SU-DHL-6 (cell line): ENCODE results near the gene MNAT1.

Experiments used
- H2AFZ ChIP-seq: fragments of 200-600 bp; sonication (generic); 2 replicates; pipeline ENCODE4 v1.6.1; 2014; ENCODE audit warnings: low read depth, mild to moderate bottlenecking, moderate library complexity, mixed read lengths, antibody characterized with exemption, low read length; ENCODE audit not compliant: severe bottlenecking
- H3F3A ChIP-seq: fragments of 200-600 bp; shearing (Covaris generic); 2 replicates; pipeline ENCODE4 v1.6.0; 2016; ENCODE audit warnings: antibody characterized with exemption, mild to moderate bottlenecking; ENCODE audit not compliant: insufficient read depth
- H3K27ac ChIP-seq: fragments of 200-600 bp; sonication (generic); 2 replicates; pipeline ENCODE4 v1.5.1; 2016; ENCODE audit warnings: low read depth, mild to moderate bottlenecking, low read length, moderate library complexity, mixed read lengths
- H3K27me3 ChIP-seq: fragments of 200-600 bp; sonication (generic), shearing (Covaris generic); 2 replicates; pipeline ENCODE4 v1.6.0; 2014; ENCODE audit warnings: mild to moderate bottlenecking, low read length
- H3K36me3 ChIP-seq: fragments of 200-600 bp; sonication (generic); 2 replicates; pipeline ENCODE4 v1.6.1; 2014; ENCODE audit warnings: mild to moderate bottlenecking, low read length, mixed read lengths
- H3K4me2 ChIP-seq: fragments of 300-600, 200-600 bp; shearing (Covaris generic), sonication (generic); 2 replicates; pipeline ENCODE4 v1.6.0; 2014; ENCODE audit warnings: low read length, low read depth, mild to moderate bottlenecking; ENCODE audit not compliant: poor library complexity, severe bottlenecking
- H3K4me3 ChIP-seq: fragments of 200-600 bp; sonication (generic); 2 replicates; pipeline ENCODE4 v1.5.1; 2014; ENCODE audit warnings: antibody characterized with exemption, low read length, mild to moderate bottlenecking, mixed read lengths; ENCODE audit not compliant: insufficient read depth, poor library complexity, severe bottlenecking
- H3K79me2 ChIP-seq: fragments of 200-600 bp; sonication (generic); 2 replicates; pipeline ENCODE4 v1.6.1; 2014; ENCODE audit warnings: mild to moderate bottlenecking, low read length, moderate library complexity; ENCODE audit not compliant: insufficient read depth
- H3K9ac ChIP-seq: fragments of 200-600 bp; sonication (generic); 2 replicates; pipeline ENCODE4 v1.7.0; 2014; ENCODE audit warnings: mild to moderate bottlenecking, low read length
- H3K9me2 ChIP-seq: fragments of 200-600 bp; sonication (generic); replicated peaks from 2 replicates; pipeline ENCODE4 v1.6.1; 2014; ENCODE audit warnings: low read length; ENCODE audit not compliant: insufficient read depth
- H3K9me3 ChIP-seq: fragments of 200-600 bp; sonication (generic); 2 replicates; pipeline ENCODE4 v1.6.1; 2014; ENCODE audit warnings: low read length, mixed read lengths; ENCODE audit not compliant: insufficient read depth
- H4K20me1 ChIP-seq: fragments of 200-600 bp; sonication (generic); 2 replicates; pipeline ENCODE4 v1.6.1; 2014; ENCODE audit warnings: low read depth, mild to moderate bottlenecking, antibody characterized with exemption, low read length, moderate library complexity, mixed read lengths
- CTCF ChIP-seq: fragments of 200-600 bp; sonication (generic); IDR thresholded peaks from one replicate; pipeline ENCODE4 v1.5.1; 2017; ENCODE audit warnings: antibody characterized with exemption, mild to moderate bottlenecking, low read length, moderate library complexity; ENCODE audit not compliant: insufficient read depth, poor library complexity, severe bottlenecking
- EZH2phosphoT487 ChIP-seq: fragments of 200-600 bp; sonication (generic), shearing (Covaris generic); conservative IDR thresholded peaks from 2 replicates; pipeline ENCODE4 v1.6.1; 2018; ENCODE audit warnings: mild to moderate bottlenecking, antibody characterized with exemption, low read length, moderate library complexity, mixed read lengths

The MNAT1 gene

GRCh38 chr14:60734465-60735242, at the start of gene MNAT1:
Gene MNAT1 (plus strand): TSS chr14:60734761. CDS start chr14:60734863, 102 bp downstream.
- no peaks in the 10 kb centered on the region for H3K9me3 ChIP-seq
- H3K9ac ChIP-seq, result peak within 1 kb of the TSS; percentile 84
- H3F3A ChIP-seq, result peaks cover 6% of the 10 kb centered on the region; the same call in 1 of the 2 replicates
- no peak within 1 kb of the TSS for H3K27ac ChIP-seq
- peak within 1 kb of the TSS; percentile 99 for H2AFZ ChIP-seq
- no peaks in the 10 kb centered on the region for H3K36me3 ChIP-seq
- H3K4me3 ChIP-seq, result peak within 1 kb of the TSS; percentile 96
- TF ChIP-seq EZH2phosphoT487, result no peak
- TF ChIP-seq CTCF, result no peak
- H3K4me2 ChIP-seq, result peak within 1 kb of the TSS; percentile 96
- H3K9me2 ChIP-seq, result no peaks in the 10 kb centered on the region
- no peaks in the 10 kb centered on the region for H4K20me1 ChIP-seq
- H3K79me2 ChIP-seq, result peaks cover 48% of the 10 kb centered on the region
- no peaks in the 10 kb centered on the region for H3K27me3 ChIP-seq

- Histone ChIP-seq H3F3A (no peaks in the 10 kb centered on the region), H3K36me3 (no peaks in the 10 kb centered on the region), H2AFZ (no peak overlapping the region), H3K27ac (no peak overlapping the region), H3K9me3 (no peaks in the 10 kb centered on the region), H3K9me2 (no peaks in the 10 kb centered on the region), H3K79me2 (no peaks in the 10 kb centered on the region), H3K4me3 (no peak overlapping the region), H4K20me1 (no peaks in the 10 kb centered on the region), H3K4me2 (no peak overlapping the region), H3K9ac (no peak overlapping the region), H3K27me3 (no peaks in the 10 kb centered on the region)
- TF ChIP-seq EZH2phosphoT487, result no peak
- TF ChIP-seq CTCF, result no peak
Measured at GRCh38 chr14:60686865-60687264, 47.7 kb upstream of the MNAT1 start.

- no peaks in the 10 kb centered on the region for H4K20me1 ChIP-seq
- no peak overlapping the region for H3K4me2 ChIP-seq
- H3K9me3 ChIP-seq, result no peaks in the 10 kb centered on the region
- H3K9ac ChIP-seq, result no peak overlapping the region
- TF ChIP-seq CTCF (no peak), EZH2phosphoT487 (no peak)
- no peaks in the 10 kb centered on the region for H3F3A ChIP-seq
- no peaks in the 10 kb centered on the region for H3K27me3 ChIP-seq
- H3K79me2 ChIP-seq, result no peaks in the 10 kb centered on the region
- H2AFZ ChIP-seq, result no peak overlapping the region
- no peak overlapping the region for H3K27ac ChIP-seq
- H3K9me2 ChIP-seq, result no peaks in the 10 kb centered on the region
- no peak overlapping the region for H3K4me3 ChIP-seq
- H3K36me3 ChIP-seq, result no peaks in the 10 kb centered on the region
Measured at GRCh38 chr14:60691383-60692113, 43.0 kb upstream of the MNAT1 start.
